Embryonic facial prominence (tissue), 1 donor: ENCODE data around the gene PNCK.
"Not testable (repeated sequence)": the region's sequence is repeated elsewhere in the genome, so short reads cannot be mapped to it uniquely, and the experiment has no call there.

Experiments used
- DNase-seq: peaks from one replicate; pipeline ENCODE4 v3.0.0-alpha.2; 2016; ENCODE audit errors: extremely low spot score

The PNCK gene

GRCh38 chrX:153699210-153699783 is 25.7 kb upstream of the PNCK start:
- not testable (repeated sequence) for DNase-seq

- DNase-seq: no peak
These were observed 24.6 kb upstream of the PNCK start for GRCh38 chrX:153697924-153698865.

GRCh38 chrX:153696986-153697722 is 23.5 kb upstream of the PNCK start:
- not testable (repeated sequence) for DNase-seq

GRCh38 chrX:153696538-153696937 is 22.9 kb upstream of the PNCK start:
- DNase-seq: not testable (repeated sequence)

GRCh38 chrX:153696100-153696499 is 22.5 kb upstream of the PNCK start:
- DNase-seq: no peak

- DNase-seq: no peak
These were observed 21.2 kb upstream of the PNCK start for GRCh38 chrX:153694687-153695270.

GRCh38 chrX:153694256-153694655 is 20.6 kb upstream of the PNCK start:
- not testable (repeated sequence) for DNase-seq

GRCh38 chrX:153693216-153694086 is 19.8 kb upstream of the PNCK start:
- no peak for DNase-seq

- no peak for DNase-seq
These were observed 19.1 kb upstream of the PNCK start for GRCh38 chrX:153692611-153693156.

GRCh38 chrX:153692003-153692402 is 18.4 kb upstream of the PNCK start:
- DNase-seq: no peak

- not testable (repeated sequence) for DNase-seq
These were observed 17.6 kb upstream of the PNCK start for GRCh38 chrX:153691032-153691827.

- no peak for DNase-seq
These were observed 16.9 kb upstream of the PNCK start for GRCh38 chrX:153690466-153690865.

- DNase-seq: no peak
These were observed 16.2 kb upstream of the PNCK start for GRCh38 chrX:153689654-153690465.

GRCh38 chrX:153688911-153689590 is 15.4 kb upstream of the PNCK start:
- DNase-seq: no peak

- no peak for DNase-seq
These were observed 14.9 kb upstream of the PNCK start for GRCh38 chrX:153688506-153688905.

- no peak for DNase-seq
These were observed 14.5 kb upstream of the PNCK start for GRCh38 chrX:153688071-153688470.

GRCh38 chrX:153687121-153688039 is 13.8 kb upstream of the PNCK start, which contains the start of gene SLC6A8:
Gene SLC6A8 (plus strand): TSS chrX:153687926. CDS start chrX:153688575, 649 bp downstream.
- DNase-seq: peak; percentile 15
